Neuronal stem cell (in vitro differentiated cells): ENCODE measurements around the gene DLG2.

Source experiments
- DNase-seq: peaks from one replicate; pipeline ENCODE4 v3.0.0-alpha.2; 2013; ENCODE audit warnings: low spot score
- H2AFZ ChIP-seq: one replicate; pipeline ENCODE4 v1.6.1; 2013; ENCODE audit warnings: mild to moderate bottlenecking, low read length, inconsistent platforms
- H2AK5ac ChIP-seq: 2 replicates; pipeline ENCODE4 v1.6.1; 2013; ENCODE audit warnings: low read depth, mild to moderate bottlenecking, inconsistent platforms, low read length, moderate library complexity, mixed read lengths
- H2BK120ac ChIP-seq: 2 replicates; pipeline ENCODE4 v1.6.1; 2013; ENCODE audit warnings: low read depth, mild to moderate bottlenecking, inconsistent platforms, low read length, moderate library complexity, mixed read lengths
- H2BK12ac ChIP-seq: one replicate; pipeline ENCODE4 v1.6.1; 2013; ENCODE audit warnings: low read length, inconsistent platforms
- H2BK15ac ChIP-seq: 2 replicates; pipeline ENCODE4 v1.6.1; 2013; ENCODE audit warnings: mild to moderate bottlenecking, low read length, inconsistent platforms, mixed read lengths
- H2BK5ac ChIP-seq: one replicate; pipeline ENCODE4 v1.6.1; 2013; ENCODE audit warnings: inconsistent platforms, mild to moderate bottlenecking, low read length, moderate library complexity
- H3K14ac ChIP-seq: one replicate; pipeline ENCODE4 v1.6.1; 2013; ENCODE audit warnings: low read length, inconsistent platforms
- H3K18ac ChIP-seq: 2 replicates; pipeline ENCODE4 v1.6.1; 2013; ENCODE audit warnings: low read length, inconsistent platforms
- H3K23ac ChIP-seq: 2 replicates; pipeline ENCODE4 v1.6.1; 2013; ENCODE audit warnings: low read depth, mild to moderate bottlenecking, mixed read lengths, low read length, inconsistent platforms; ENCODE audit not compliant: poor library complexity
- H3K27ac ChIP-seq: replicated peaks from 3 replicates; pipeline ENCODE4 v1.5.1; 2013; ENCODE audit warnings: low read length, inconsistent platforms
- H3K27me3 ChIP-seq, 3 experiments: 2 replicates each; pipeline ENCODE4 v1.6.1; 2013; ENCODE audit warnings: low read length in 3 of 3, mild to moderate bottlenecking in 2 of 3, inconsistent platforms in 1 of 3, low read depth in 1 of 3, mixed read lengths in 1 of 3, moderate library complexity in 1 of 3; ENCODE audit not compliant: control insufficient read depth in 3 of 3, insufficient read depth in 3 of 3
- H3K36me3 ChIP-seq, 2 donors: replicated peaks in 1 of 2; 2 replicates each; pipeline ENCODE4 v1.6.1; 2013; ENCODE audit warnings: low read length in 2 of 2; ENCODE audit not compliant: control insufficient read depth in 2 of 2, insufficient read depth in 2 of 2
- H3K4ac ChIP-seq: 2 replicates; pipeline ENCODE4 v1.6.1; 2013; ENCODE audit warnings: inconsistent platforms, mild to moderate bottlenecking, low read length, moderate library complexity
- H3K4me1 ChIP-seq, 2 donors: 1 replicate in 1 of 2; 2 replicates in 1 of 2; pipeline ENCODE4 v1.6.1; 2013; ENCODE audit warnings: low read length in 2 of 2, low read depth in 1 of 2; ENCODE audit not compliant: control insufficient read depth in 2 of 2, insufficient read depth in 1 of 2
- H3K4me2 ChIP-seq: one replicate; pipeline ENCODE4 v1.6.1; 2013; ENCODE audit warnings: mild to moderate bottlenecking, low read length, inconsistent platforms; ENCODE audit not compliant: insufficient read depth, poor library complexity, severe bottlenecking
- H3K4me3 ChIP-seq, 2 donors: 2 replicates each; pipeline ENCODE4 v1.5.1; 2013; ENCODE audit warnings: low read length in 2 of 2, mild to moderate bottlenecking in 2 of 2, inconsistent platforms in 1 of 2, moderate library complexity in 1 of 2
- H3K79me1 ChIP-seq: one replicate; pipeline ENCODE4 v1.6.1; 2013; ENCODE audit warnings: low read depth, mild to moderate bottlenecking, inconsistent platforms, low read length, moderate library complexity
- H3K9ac ChIP-seq: one replicate; pipeline ENCODE4 v1.6.1; 2013; ENCODE audit warnings: mild to moderate bottlenecking, low read depth, low read length, inconsistent platforms; ENCODE audit not compliant: poor library complexity
- H3K9me3 ChIP-seq, 2 donors: replicated peaks in 1 of 2; 2 replicates each; pipeline versions ENCODE3 to v1.6.1; 2013; ENCODE audit warnings: low read length in 2 of 2, mild to moderate bottlenecking in 2 of 2, inconsistent platforms in 1 of 2, low read depth in 1 of 2, mixed read lengths in 1 of 2, moderate library complexity in 1 of 2; ENCODE audit not compliant: control insufficient read depth in 2 of 2, insufficient read depth in 1 of 2
- H4K8ac ChIP-seq: one replicate; pipeline ENCODE4 v1.6.1; 2013; ENCODE audit warnings: low read depth, mild to moderate bottlenecking, inconsistent platforms, low read length, moderate library complexity
- H4K91ac ChIP-seq: one replicate; pipeline ENCODE4 v1.6.1; 2013; ENCODE audit warnings: low read length, low read depth, mild to moderate bottlenecking, inconsistent platforms; ENCODE audit not compliant: poor library complexity
- WGBS, 2 donors: extraction: QIAGEN DNeasy Blood & Tissue Kit; methylation state at CpG; one replicate each; pipeline ENCODE4 v1.1.7; 2013; ENCODE audit warnings: missing lambda C conversion rate in 2 of 2, mixed read lengths in 1 of 2; ENCODE audit not compliant: insufficient read length in 2 of 2, insufficient replicate concordance in 1 of 2; ENCODE audit errors: extremely low coverage in 2 of 2; 5-methylcytosine and 5-hydroxymethylcytosine counted together

The DLG2 gene

DNA sequence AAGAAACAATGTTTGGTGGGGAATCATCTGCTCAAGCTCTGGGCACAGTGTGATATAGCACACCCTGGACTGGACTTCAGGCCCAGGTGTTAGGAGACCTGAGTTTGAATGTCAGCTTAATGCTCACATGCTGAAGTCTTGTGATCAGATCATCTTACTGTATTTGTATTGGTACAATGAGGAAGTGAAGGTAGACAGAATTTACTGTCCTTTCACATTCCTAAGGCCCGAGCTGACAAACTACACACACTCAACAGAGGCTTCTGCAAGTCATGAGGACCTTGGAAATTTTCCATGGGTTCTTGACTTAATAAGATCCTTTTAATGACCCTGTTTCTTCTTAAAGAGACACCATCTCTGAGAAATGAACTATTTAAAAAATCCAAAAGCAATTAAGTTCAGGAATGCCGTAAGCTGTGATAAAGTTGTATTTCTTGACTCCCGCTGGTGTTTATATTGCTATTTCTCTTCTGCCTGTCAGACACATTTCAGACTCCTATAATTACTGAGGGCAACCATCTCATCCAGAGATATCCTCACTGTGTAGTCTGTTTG, 802.0 kb downstream of the DLG2 start:
- Histone ChIP-seq H3K36me3 (no peaks in the 10 kb centered on the region), H2BK5ac (no peak overlapping the region)
- no CpG with 5 or more reads among the region's 3 CpGs for WGBS, 2 donors

DNA sequence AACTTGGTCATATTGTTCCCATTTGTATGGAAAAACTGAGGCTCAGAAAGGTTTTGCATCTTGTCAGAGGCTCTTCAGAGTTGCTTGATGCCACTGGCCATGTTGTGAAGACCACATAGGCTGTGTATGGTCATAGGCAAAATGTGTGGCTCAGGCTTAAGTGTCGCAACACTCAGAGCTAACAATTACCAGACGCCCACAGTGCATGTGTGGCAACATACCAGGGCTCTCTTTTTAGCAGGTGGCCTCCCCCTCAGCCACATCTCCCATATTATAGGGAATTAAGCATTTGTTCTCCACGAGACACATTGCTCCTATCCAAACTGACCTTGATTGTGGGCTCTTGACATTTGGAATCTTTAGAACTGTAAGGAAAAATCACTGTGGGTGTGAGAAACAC, 802.5 kb downstream of the DLG2 start:
- no peak overlapping the region for H3K27ac ChIP-seq
- no CpG with 5 or more reads among the region's 3 CpGs for WGBS, 2 donors

More for the DNA sequence above, 802.0 kb downstream of the DLG2 start:
- Histone ChIP-seq H3K4me1 (no peaks in the 10 kb centered on the region), H4K8ac (no peak overlapping the region), H2BK120ac (no peak overlapping the region), H3K27me3 (no peaks in the 10 kb centered on the region), H3K4me2 (no peak overlapping the region), H2AFZ (no peak overlapping the region), H3K27ac (no peak overlapping the region), H4K91ac (no peak overlapping the region), H3K4me3 (no peak overlapping the region), H2AK5ac (no peak overlapping the region), H3K14ac (no peak overlapping the region), H2BK15ac (no peak overlapping the region), H3K9me3 (no peaks in the 10 kb centered on the region), H3K18ac (no peak overlapping the region), H3K79me1 (no peaks in the 10 kb centered on the region), H3K23ac (no peak overlapping the region), H3K4ac (no peak overlapping the region), H2BK12ac (no peak overlapping the region), H3K9ac (no peak overlapping the region)
- no peak for DNase-seq

DNA sequence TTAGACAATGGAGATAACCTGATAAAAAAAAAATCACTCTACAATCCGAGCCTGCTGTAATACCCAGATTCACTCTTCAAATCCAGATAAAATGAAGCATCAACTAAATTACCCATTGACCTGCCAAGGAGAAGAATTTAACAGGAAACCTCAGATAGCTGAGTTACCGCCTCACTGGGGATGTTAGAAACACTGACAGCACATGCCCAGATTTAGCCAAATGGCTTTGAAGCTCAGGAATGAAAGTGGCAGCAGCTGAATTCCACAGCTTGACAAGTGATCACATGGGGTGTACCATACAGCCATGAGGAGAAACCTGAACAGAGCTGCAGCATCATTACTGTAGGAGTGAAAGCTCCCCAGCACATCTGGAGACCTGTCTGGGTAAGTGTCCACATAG, 807.6 kb downstream of the DLG2 start:
- Histone ChIP-seq H2AFZ (no peak overlapping the region), H3K27ac (no peak overlapping the region), H4K8ac (no peak overlapping the region), H3K23ac (no peak overlapping the region), H2BK120ac (no peak overlapping the region), H3K4me2 (no peak overlapping the region), H3K9me3 (no peaks in the 10 kb centered on the region), H2BK5ac (no peak overlapping the region), H3K4me1 (no peaks in the 10 kb centered on the region), H3K36me3 (no peaks in the 10 kb centered on the region), H4K91ac (no peak overlapping the region), H2AK5ac (no peak overlapping the region), H2BK12ac (no peak overlapping the region), H3K27me3 (no peaks in the 10 kb centered on the region), H3K18ac (peak overlapping the region; percentile 54), H3K9ac (no peak overlapping the region), H3K14ac (no peak overlapping the region), H2BK15ac (no peak overlapping the region), H3K4me3 (no peak overlapping the region), H3K79me1 (no peaks in the 10 kb centered on the region), H3K4ac (no peak overlapping the region)
- no CpG with 5 or more reads among the region's 2 CpGs for WGBS, 2 donors
- peak; percentile 4 for DNase-seq

More for the DNA sequence above, 802.5 kb downstream of the DLG2 start:
- H2BK5ac ChIP-seq, result no peak overlapping the region
- H3K4ac ChIP-seq, result no peak overlapping the region
- H3K4me3 ChIP-seq, result no peak overlapping the region
- H3K9me3 ChIP-seq, result no peaks in the 10 kb centered on the region
- H3K23ac ChIP-seq, result no peak overlapping the region
- no peak overlapping the region for H3K4me2 ChIP-seq
- H2BK15ac ChIP-seq, result no peak overlapping the region
- H3K9ac ChIP-seq, result no peak overlapping the region
- no peak overlapping the region for H4K8ac ChIP-seq
- no peaks in the 10 kb centered on the region for H3K4me1 ChIP-seq
- no peak for DNase-seq
- no peak overlapping the region for H2AK5ac ChIP-seq
- no peak overlapping the region for H2BK120ac ChIP-seq
- no peaks in the 10 kb centered on the region for H3K36me3 ChIP-seq
- no peak overlapping the region for H2BK12ac ChIP-seq
- no peaks in the 10 kb centered on the region for H3K79me1 ChIP-seq
- no peaks in the 10 kb centered on the region for H3K27me3 ChIP-seq
- H3K18ac ChIP-seq, result no peak overlapping the region
- H2AFZ ChIP-seq, result no peak overlapping the region
- no peak overlapping the region for H3K14ac ChIP-seq
- no peak overlapping the region for H4K91ac ChIP-seq

GRCh38 chr11:84819128-84819527, 808.0 kb downstream of the DLG2 start:
- Histone ChIP-seq H4K91ac (no peak overlapping the region), H3K4me3 (no peak overlapping the region), H3K18ac (no peak overlapping the region), H3K27me3 (no peaks in the 10 kb centered on the region), H3K4ac (no peak overlapping the region), H2BK120ac (no peak overlapping the region), H2AFZ (no peak overlapping the region), H3K27ac (no peak overlapping the region), H3K23ac (no peak overlapping the region), H3K9ac (no peak overlapping the region), H2AK5ac (no peak overlapping the region), H3K9me3 (no peaks in the 10 kb centered on the region), H4K8ac (no peak overlapping the region), H2BK5ac (no peak overlapping the region), H3K4me1 (no peaks in the 10 kb centered on the region), H3K4me2 (no peak overlapping the region), H2BK12ac (no peak overlapping the region), H3K14ac (no peak overlapping the region), H2BK15ac (no peak overlapping the region), H3K79me1 (no peaks in the 10 kb centered on the region), H3K36me3 (no peaks in the 10 kb centered on the region)
- DNase-seq, result no peak
- WGBS, 2 donors, result no CpG with 5 or more reads among the region's 1 CpG
